ENCODE results near the gene PRKN.

DNA sequence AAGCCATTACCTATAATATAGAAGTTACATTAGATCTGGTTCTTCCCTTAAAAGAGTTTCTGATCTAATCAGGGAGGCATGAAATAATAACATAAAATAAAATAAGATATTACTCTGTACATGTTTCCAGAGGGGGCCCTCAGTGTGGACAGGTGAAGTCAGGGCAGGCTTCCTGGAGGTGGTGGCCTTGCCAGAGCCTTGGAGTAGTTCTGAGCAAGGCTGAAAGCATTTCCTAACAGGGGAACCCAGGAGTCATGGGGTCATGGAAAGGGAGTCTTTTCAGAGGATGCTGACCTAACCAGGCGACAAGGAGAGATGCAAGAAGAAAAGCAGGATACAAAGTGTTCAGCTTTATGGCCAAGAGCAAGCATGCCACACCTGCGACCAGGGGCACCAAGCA is 982.4 kb downstream of the PRKN start:
- TF ChIP-seq, protein P1, sequence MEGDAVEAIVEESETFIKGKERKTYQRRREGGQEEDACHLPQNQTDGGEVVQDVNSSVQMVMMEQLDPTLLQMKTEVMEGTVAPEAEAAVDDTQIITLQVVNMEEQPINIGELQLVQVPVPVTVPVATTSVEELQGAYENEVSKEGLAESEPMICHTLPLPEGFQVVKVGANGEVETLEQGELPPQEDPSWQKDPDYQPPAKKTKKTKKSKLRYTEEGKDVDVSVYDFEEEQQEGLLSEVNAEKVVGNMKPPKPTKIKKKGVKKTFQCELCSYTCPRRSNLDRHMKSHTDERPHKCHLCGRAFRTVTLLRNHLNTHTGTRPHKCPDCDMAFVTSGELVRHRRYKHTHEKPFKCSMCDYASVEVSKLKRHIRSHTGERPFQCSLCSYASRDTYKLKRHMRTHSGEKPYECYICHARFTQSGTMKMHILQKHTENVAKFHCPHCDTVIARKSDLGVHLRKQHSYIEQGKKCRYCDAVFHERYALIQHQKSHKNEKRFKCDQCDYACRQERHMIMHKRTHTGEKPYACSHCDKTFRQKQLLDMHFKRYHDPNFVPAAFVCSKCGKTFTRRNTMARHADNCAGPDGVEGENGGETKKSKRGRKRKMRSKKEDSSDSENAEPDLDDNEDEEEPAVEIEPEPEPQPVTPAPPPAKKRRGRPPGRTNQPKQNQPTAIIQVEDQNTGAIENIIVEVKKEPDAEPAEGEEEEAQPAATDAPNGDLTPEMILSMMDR (IDR thresholded peaks at IDR 0.05; ENCODE audit: low read depth, low read length) = no peak
- TF ChIP-seq EZH2phosphoT487 (IDR thresholded peaks at IDR 0.05; ENCODE audit: low read depth) = no peak

Measured in OCI-LY3 (cell line).